DLD1 (cell line): ENCODE results near the gene PODXL.
"Not testable (repeated sequence)": the region's sequence is repeated elsewhere in the genome, so short reads cannot be mapped to it uniquely, and the experiment has no call there.

Experiments used
- in situ Hi-C: cut with HindIII; loops from 2 replicates; pipeline ENCODE4 v1.10.0; 2017; ENCODE audit warnings: low sequenced_read_pairs

Gene PODXL

GRCh38 chr7:131497454-131497853 lies 59.0 kb downstream of the PODXL start:
- in situ Hi-C loops, result no loop called here

- in situ Hi-C loops, result no loop called here
These were observed 60.5 kb downstream of the PODXL start for GRCh38 chr7:131495669-131496498.

GRCh38 chr7:131494182-131494581 lies 62.2 kb downstream of the PODXL start:
- in situ Hi-C loops, result no loop called here

- in situ Hi-C loops, result no loop called here
These were observed 62.8 kb downstream of the PODXL start for GRCh38 chr7:131493581-131493980.

- in situ Hi-C loops, result no loop called here
These were observed 63.3 kb downstream of the PODXL start for GRCh38 chr7:131493081-131493480.

GRCh38 chr7:131489881-131490280 lies 66.5 kb downstream of the PODXL start:
- in situ Hi-C loops, result no loop called here

- in situ Hi-C loops, result no loop called here
These were observed 67.2 kb downstream of the PODXL start for GRCh38 chr7:131489196-131489595.

GRCh38 chr7:131488361-131488760 lies 68.1 kb downstream of the PODXL start:
- in situ Hi-C loops, result no loop called here

- in situ Hi-C loops, result no loop called here
These were observed 69.2 kb downstream of the PODXL start for GRCh38 chr7:131487217-131487616.

- in situ Hi-C loops, result no loop called here
These were observed 70.1 kb downstream of the PODXL start for GRCh38 chr7:131486346-131486745.

- in situ Hi-C loops, result no loop called here
These were observed 72.8 kb downstream of the PODXL start for GRCh38 chr7:131483586-131483985.

GRCh38 chr7:131482800-131483199 lies 73.6 kb downstream of the PODXL start:
- in situ Hi-C loops, result no loop called here

GRCh38 chr7:131480384-131481315 lies 75.8 kb downstream of the PODXL start:
- in situ Hi-C loops, result no loop called here

GRCh38 chr7:131476740-131477139 lies 79.7 kb downstream of the PODXL start:
- in situ Hi-C loops, result no loop called here

GRCh38 chr7:131471250-131472004 lies 85.0 kb downstream of the PODXL start:
- in situ Hi-C loops, result no loop called here

- in situ Hi-C loops, result no loop called here
These were observed 88.6 kb downstream of the PODXL start for GRCh38 chr7:131467788-131468187.

GRCh38 chr7:131466735-131467365 lies 89.6 kb downstream of the PODXL start:
- in situ Hi-C loops, result no loop called here

GRCh38 chr7:131462715-131463114 lies 93.7 kb downstream of the PODXL start:
- in situ Hi-C loops, result not testable (repeated sequence)

GRCh38 chr7:131462059-131462458 lies 94.4 kb downstream of the PODXL start:
- in situ Hi-C loops, result no loop called here

GRCh38 chr7:131459256-131459655 lies 97.2 kb downstream of the PODXL start:
- in situ Hi-C loops, result no loop called here

GRCh38 chr7:131456338-131456737 lies 100.1 kb downstream of the PODXL start:
- in situ Hi-C loops, result no loop called here
